ENCODE measurements around the gene ARL3.

- no peak for TF ChIP-seq CTCF (conservative IDR thresholded peaks at IDR 0.05)
- TF ChIP-seq ZFX (IDR thresholded peaks at IDR 0.05) = no peak
Observed at GRCh38 chr10:102654566-102654965, 59.6 kb downstream of the ARL3 start.

All from C4-2B (cell line).